GM19351 (cell line): ENCODE data around the gene RPS4Y2.

ENCODE experiments used
- ATAC-seq: cut with Tn5 transposase; IDR thresholded peaks from one replicate; pipeline ENCODE4 v1.9.1; 2021; ENCODE audit warnings: mild to moderate bottlenecking, moderate library complexity; ENCODE audit not compliant: unreplicated experiment

Gene RPS4Y2

GRCh38 chrY:20755808-20756207 is at the start of gene RPS4Y2:
TSS of gene RPS4Y2 (plus strand) at chrY:20756108. CDS start at chrY:20756164, 56 bp downstream.
- no peak for ATAC-seq

GRCh38 chrY:20714391-20714790 is 41.5 kb upstream of the RPS4Y2 start:
- ATAC-seq, result no peak

- ATAC-seq, result no peak
Observed at GRCh38 chrY:20726184-20726907, 29.6 kb upstream of the RPS4Y2 start.

DNA sequence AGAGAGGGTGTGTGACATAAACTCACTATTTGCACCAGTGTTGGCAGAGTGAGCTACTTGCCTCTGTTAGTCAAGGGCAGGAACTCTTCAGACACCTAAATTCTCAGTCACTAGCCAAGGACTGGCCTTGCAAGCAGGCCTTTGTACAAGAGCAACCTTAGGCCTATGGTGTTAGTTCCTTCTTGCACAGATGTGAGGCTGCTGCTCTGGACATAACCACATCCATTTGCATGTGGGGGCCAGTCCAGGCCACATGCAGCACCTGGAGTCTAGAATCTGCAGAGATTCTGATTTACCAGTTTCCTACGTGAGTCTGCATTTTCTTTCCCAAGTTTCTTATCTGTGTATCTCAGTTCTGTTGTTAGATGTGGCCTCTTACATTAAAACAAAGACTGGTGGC is 20.7 kb upstream of the RPS4Y2 start:
- no peak for ATAC-seq

DNA sequence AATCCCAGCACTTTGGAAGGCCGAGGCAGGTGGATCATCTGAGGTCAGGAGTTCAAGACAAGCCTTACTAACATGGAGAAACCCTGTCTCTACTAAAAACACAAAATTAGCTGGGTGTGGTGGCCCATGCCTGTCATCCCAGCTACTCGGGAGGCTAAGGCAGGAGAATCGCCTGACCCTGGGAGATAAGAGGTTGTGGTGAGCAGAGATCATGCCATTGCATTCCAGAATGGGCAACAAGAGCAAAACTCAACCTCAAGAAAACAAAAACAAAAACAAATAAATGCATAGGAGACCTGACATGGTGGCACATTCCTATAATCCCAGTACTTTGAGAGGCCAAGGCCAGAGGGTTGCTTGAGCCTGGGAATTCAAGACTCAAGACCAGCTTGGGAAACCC is 16.1 kb upstream of the RPS4Y2 start:
- no peak for ATAC-seq

GRCh38 chrY:20740609-20741008 is 15.3 kb upstream of the RPS4Y2 start:
- ATAC-seq, result no peak

DNA sequence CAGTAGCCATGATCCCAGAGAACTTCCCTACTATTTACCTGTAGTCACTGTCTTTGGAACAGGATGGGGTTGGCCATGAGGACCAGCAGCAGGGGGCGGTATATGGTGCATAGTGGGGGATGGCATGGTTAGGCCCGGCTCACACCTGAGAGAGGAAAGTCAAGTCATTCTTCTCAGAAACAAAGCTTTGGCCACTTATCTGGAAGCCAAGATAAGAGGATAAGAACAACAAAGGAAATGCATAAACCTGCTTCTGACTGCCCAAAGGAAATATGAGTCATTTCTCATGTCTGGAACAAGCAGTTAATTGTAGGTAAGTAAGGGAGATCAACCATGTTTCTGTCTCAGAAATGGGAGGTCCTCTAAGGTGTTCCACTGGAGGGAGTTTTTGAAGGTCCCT is 10.8 kb upstream of the RPS4Y2 start:
- ATAC-seq, result no peak

DNA sequence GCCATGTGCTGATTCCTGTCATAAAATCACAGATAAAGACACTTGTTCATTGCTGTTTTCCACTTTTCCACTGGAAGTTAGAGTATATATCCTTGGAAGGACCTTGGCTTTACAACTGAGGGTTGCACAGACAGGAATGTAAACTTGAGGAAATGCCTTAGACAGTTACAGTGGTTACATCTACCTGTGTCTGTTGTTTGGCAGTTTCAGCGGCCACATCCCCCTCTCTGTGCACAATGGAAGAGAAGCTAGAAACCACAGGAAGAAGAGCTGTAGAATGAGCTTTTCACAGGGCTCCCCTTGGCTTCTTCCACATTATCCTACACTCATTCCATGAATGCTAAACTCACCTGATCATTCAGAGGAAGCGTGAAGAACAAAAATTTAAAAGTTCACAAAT is 9.0 kb upstream of the RPS4Y2 start:
- ATAC-seq, result no peak

DNA sequence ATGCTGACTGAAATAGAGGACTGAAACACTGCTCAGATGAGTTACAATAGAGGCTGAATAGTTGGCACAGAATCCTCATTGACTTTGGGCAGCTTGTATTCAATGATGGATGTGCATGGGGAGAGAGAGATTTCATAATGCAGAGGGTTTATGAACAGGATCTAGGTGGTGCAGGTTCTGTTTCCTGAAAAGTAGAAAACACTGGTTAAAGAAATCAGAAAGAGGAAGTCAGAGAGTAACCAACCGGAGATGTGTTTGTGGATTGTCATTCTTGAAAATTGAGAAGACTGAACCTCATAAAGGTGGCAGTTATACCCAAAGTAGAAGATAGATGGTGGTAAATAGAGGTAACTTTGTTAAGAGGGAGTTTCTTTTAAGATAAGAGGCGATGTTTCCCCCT is 8.0 kb downstream of the RPS4Y2 start:
- ATAC-seq, result no peak

- ATAC-seq, result no peak
Observed at GRCh38 chrY:20765117-20765516, 9.2 kb downstream of the RPS4Y2 start.

DNA sequence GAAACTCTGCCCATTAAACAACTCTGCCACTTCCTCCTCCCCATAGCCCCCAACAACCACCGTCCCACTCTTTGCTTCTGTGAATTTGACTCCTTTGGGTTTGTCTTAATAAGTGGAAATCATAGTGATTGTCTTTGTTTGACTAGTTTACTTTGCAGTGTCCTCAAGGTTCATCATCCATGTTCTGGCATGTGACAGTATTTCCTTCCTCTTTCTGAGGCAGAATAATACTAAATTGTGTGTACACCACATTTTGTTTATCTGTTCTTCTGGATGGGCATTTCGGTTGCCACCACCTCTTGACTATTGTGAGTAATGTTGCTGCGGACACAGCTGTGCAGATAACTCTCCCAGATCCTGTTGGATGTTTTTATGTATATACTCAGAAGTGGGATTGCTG is 14.8 kb downstream of the RPS4Y2 start:
- no peak for ATAC-seq

GRCh38 chrY:20776104-20776503 is 20.2 kb downstream of the RPS4Y2 start:
- ATAC-seq, result no peak

DNA sequence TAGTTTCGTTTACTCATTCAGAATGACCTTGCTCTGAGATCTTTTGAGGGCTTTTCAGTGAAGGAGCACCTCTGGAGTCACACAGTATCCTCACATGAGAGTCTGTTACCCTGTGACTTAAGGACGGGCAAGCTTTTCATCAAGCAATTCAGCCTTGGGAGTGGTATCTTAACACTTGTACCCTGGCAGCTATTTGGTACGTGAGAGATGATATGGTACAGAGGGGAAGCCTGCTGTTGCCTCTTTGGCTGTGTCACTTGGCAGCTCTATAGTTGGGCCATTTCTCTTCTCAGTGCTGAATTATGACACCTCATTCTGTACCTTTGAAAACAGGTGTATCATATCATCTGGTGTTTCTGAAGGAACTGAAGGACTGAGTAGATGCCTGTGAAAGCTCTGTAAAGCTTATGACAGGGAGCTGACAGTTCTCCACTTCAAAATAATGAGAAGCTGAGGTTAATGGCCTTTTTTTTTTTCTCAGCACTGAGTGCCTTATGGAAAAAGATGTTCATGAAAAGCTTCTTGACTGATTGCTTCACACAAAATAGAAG is 24.3 kb downstream of the RPS4Y2 start:
- ATAC-seq, result no peak

DNA sequence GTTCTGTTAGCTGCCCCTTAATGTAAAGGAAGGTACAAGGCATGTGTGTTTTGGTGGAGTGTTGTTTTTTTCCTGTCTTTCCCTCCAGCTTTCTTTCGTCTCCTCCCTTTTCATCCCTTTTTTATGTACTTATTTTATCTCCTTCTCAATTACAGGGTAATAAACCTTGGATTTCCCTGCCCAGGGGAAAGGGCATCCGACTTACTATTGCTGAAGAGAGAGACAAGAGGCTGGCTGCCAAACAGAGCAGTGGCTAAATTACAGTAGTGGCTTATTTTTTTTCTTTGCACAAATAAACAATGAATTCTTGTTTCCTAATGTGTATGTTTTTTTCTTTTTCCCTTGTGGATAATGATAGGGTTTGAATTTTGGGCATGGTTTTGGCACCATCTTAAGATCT is 24.9 kb downstream of the RPS4Y2 start:
- no peak for ATAC-seq

GRCh38 chrY:20781408-20781807 is 25.5 kb downstream of the RPS4Y2 start:
- ATAC-seq, result no peak

DNA sequence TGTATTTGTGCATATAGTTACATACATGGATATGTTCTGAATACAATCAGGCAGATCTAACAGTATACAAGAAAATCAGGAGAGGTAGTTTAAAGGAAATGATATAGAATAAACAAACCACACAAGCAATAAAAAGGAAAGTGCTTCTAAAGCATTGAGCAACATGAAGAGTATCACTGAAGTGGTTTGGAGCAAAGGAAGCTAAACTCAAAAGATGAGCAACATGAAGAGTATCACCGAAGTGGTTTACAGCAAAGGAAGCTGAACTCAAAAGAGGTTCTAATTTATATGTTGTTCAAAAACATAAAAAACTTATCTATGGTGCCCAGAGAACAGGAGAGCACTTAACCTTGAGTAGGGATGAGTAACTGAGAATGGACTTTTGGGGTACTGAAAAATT is 29.1 kb downstream of the RPS4Y2 start:
- no peak for ATAC-seq

DNA sequence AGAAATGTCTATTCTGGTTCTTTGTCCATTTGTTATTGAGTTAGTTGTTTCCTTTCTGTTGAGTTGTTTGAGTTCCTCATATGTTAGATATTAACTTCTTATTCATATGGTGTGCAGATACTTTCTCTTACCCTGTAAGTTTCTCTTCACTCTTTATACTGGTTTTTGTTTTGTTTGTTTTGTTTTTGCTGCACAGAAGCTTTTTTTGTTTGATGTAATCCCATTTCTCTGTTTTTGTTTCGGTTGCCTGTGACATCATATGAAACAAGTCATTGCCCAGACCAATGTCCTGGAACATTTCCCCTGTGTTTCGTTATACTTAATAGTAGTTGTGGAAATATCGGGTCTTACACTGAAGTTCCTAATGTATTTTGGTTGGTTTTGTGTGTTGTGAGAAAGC is 31.2 kb downstream of the RPS4Y2 start:
- ATAC-seq, result no peak

- ATAC-seq, result no peak
Observed at GRCh38 chrY:20798351-20799049, 42.6 kb downstream of the RPS4Y2 start.

GRCh38 chrY:20802659-20803058 is 46.8 kb downstream of the RPS4Y2 start:
- ATAC-seq, result no peak

DNA sequence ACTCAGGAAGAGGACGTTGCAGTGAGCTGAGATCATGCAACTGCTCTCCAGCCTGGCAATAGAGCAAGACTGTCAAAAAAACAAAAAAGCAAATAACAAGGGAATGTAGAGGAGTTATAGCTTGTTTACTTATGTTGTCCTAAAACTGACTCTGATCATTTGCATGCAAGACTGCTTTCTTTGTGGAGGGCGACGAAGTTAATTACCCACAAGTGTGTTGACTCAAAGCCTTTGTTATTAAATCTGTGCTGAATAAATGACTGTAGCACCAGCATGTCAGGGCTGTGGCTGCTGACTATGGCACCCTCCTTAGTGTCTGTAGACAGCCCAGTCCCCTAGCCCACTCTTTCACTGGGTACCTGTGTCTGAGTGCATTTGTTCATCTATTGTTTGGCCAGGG is 50.3 kb downstream of the RPS4Y2 start:
- no peak for ATAC-seq

GRCh38 chrY:20813459-20813858 is 57.6 kb downstream of the RPS4Y2 start:
- no peak for ATAC-seq

DNA sequence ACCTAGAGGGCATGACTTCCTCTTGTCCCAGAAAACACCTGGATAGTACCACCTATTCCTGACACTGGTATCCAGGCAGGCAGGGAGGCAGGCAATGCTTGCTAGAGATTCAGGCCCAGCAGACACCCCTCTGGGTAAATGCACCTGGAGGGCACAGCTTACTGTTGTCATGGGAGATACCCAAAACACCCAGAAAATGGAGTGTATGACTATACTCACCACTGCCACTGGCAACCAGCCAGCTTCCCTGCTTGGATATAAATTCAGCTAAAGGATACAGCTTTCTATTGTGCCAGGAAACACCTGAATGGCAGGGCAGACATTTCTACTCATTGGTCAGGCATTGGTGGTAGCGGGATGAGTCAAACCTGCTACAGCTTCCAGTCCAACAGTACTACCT is 58.9 kb downstream of the RPS4Y2 start:
- no peak for ATAC-seq
